K562 (cell line): Measurements from ENCODE around the gene TRPC4AP.

ENCODE experiments used
- ATF3 ChIP-seq, 2 experiments: fragments of 450-650 bp in 1 of 2; sonication (generic) in 1 of 2; formaldehyde crosslinking in 1 of 2; IDR thresholded peaks in 1 of 2; conservative IDR thresholded peaks in 1 of 2; 2 replicates each; pipeline versions ENCODE4 v1.6.1 to v1.8.1; 2016 to 2023; ENCODE audit warnings: mild to moderate bottlenecking in 2 of 2, moderate library complexity in 2 of 2, inconsistent platforms in 1 of 2, missing genetic modification reagents in 1 of 2
- CBX5 ChIP-seq: IDR thresholded peaks from 2 replicates; pipeline ENCODE4 v1.6.1; 2014; ENCODE audit warnings: low read depth, borderline replicate concordance
- CCNT2 ChIP-seq: IDR thresholded peaks from 2 replicates; pipeline ENCODE4 v1.6.1; 2011; ENCODE audit warnings: borderline replicate concordance, low read depth, mild to moderate bottlenecking, moderate library complexity, mixed read lengths, low read length; ENCODE audit not compliant: insufficient read length; ENCODE audit errors: extremely low read depth
- E2F5 ChIP-seq: sonication (generic); formaldehyde crosslinking; IDR thresholded peaks from 2 replicates; pipeline ENCODE4 v1.8.0; 2022; ENCODE audit warnings: mild to moderate bottlenecking, missing genetic modification reagents
- EGR1 ChIP-seq: fragments of 450-650 bp; conservative IDR thresholded peaks from 2 replicates; pipeline ENCODE4 v1.6.1; 2017; ENCODE audit warnings: mild to moderate bottlenecking
- EZH2 ChIP-seq: IDR thresholded peaks from 2 replicates; pipeline ENCODE4 v1.6.1; 2012; ENCODE audit warnings: low read depth, mild to moderate bottlenecking, inconsistent platforms, low read length, borderline replicate concordance
- FOXO4 ChIP-seq: fragments of 450-650 bp; formaldehyde crosslinking; IDR thresholded peaks from 2 replicates; pipeline ENCODE4 v1.4.0; 2020; ENCODE audit warnings: mild to moderate bottlenecking, moderate library complexity
- XRCC4 ChIP-seq: IDR thresholded peaks from one replicate; pipeline ENCODE4 v1.6.1; 2011; ENCODE audit not compliant: insufficient read depth, insufficient read length; ENCODE audit errors: extremely low read depth
- TF ChIP-seq, protein P1 (sequence below): sonication (generic); formaldehyde crosslinking; IDR thresholded peaks from 2 replicates; pipeline ENCODE4 v1.9.0; 2022; ENCODE audit warnings: mild to moderate bottlenecking, missing genetic modification reagents

DNA sequence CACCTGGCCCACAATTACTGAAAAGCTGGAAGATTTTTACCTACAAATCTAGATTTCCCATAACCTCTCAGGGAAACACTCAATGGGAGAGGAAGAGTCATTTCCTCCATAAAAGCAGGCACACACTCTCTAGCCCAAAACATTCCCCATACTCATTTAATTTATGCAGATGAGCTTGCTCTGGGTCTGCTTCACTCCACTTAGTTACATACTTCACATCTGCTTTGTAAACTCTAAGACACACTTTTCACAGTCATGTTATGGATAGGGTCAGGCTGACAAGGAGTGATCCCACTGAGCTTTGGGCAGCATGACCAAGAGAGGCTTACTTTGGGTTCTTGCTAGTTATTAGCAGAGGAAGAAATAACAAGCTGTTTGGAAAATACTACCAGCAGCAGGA, 27.4 kb downstream of the TRPC4AP start:
- TF ChIP-seq E2F5 (no peak), CBX5 (no peak), ATF3 (IDR thresholded peaks at IDR 0.05) (no peak), ATF3 (CRISPR knock-in tag; conservative IDR thresholded peaks at IDR 0.05) (no peak), FOXO4 (no peak), EGR1 (no peak), CCNT2 (no peak), XRCC4 (no peak), EZH2 (no peak)
- TF ChIP-seq, protein P1, sequence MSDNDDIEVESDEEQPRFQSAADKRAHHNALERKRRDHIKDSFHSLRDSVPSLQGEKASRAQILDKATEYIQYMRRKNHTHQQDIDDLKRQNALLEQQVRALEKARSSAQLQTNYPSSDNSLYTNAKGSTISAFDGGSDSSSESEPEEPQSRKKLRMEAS (CRISPR knock-in tag), result no peak
